NOMO-1 treated with dmso at 0.1 percent for 144 hours (cell line): ENCODE data around the gene PRODH2.
"Not testable (repeated sequence)": the region's sequence is repeated elsewhere in the genome, so short reads cannot be mapped to it uniquely, and the experiment has no call there.

ENCODE experiments used
- DNase-seq: peaks from one replicate; lab custom pipeline; 2025; ENCODE audit not compliant: unreplicated experiment; lab: John Stamatoyannopoulos, UW

Gene PRODH2

DNA sequence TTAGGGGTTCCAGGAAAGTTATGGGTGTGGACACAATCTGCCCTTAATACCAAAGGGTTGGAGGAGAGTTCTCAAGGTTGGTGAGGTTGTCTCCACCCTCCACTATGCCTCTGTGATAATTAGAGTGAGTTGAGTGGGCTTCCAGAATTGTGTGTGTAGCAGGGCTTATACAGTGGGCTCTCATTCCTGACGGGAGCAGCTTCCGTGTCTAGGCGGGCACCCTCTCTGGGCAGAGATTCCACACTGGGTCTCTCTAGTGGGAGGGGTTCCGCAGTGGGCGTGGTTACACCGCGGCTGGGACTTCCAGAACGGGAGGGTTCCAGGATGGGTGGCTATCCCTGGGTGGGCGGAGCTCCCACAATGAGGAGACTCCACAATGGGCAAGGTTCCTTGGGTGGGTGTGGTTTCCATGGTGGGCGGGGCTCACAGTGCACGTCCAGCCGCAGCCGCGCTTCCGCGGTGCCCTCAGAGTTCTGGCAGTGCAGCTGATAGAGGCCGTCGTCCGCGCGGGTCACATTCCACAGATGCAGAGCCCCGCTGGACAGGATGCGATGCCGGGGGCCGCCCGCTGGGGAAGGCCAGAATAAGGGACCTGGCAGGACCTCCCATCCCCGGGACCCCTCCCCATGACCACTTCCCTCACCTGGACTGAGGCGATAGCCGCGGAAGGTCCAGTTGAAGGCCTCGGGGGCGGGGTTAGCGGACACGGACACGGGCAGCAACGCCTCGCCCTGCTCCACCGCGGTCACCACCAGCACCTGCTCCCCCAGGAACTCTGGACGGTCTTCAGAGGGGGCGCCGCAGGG, 31.2 kb upstream of the PRODH2 start:
- no peak for DNase-seq

DNA sequence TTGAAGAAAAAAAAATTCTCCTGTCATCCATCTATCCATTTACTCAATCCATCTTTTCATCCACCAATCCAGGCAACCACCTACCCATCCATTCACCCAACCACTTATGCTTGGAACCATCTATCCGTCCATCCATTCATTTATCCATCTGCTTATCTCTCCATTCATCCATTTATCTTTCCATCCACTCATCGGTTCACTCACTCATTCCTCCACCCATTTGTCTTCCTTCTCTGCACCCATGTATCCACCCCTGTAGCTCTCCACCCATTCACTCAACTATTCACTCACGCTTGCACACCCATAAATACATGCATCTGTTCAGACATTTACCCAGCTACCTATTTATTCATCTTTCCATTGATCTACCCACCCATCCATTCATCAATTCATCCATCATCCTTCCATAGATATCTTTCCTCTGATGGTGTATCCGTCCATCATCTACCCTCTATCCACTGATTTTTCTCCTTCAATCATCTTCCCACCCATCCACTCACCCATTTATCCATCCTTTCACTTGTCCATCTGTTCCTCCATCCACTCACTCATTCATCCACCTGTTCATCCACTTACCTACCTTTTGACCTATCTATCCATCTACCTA, 30.1 kb upstream of the PRODH2 start:
- DNase-seq: no peak

DNA sequence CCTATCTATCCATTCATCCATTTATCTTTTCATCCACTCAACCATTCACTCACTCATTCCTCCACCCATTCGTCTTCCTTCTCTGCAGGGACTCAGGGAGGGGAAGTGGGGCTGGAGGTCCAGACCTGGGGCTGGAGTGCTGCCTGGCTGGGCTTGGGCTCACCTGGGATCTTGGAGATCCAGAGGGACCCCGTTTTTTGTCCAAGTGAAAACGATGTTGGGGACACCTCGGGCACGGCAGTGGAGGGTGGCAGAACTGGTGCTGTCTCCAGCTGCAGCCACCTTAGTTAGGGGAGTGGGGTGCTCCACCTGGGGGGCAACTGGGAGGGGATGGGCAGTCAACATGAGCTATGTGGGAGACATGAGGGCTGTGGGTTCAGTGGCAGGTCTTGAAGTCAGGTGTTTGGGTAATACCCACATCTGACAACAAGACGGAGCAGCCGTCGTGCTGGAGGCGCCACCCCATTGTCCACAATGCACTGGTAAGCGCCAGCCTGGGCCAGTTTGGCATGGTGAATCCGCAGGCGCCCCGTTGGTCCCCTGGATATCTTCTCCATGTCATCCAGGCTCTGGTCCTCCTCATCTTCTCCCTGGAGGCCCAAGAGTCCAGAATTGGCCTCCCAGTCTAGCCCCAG, 29.4 kb upstream of the PRODH2 start:
- DNase-seq: no peak

DNA sequence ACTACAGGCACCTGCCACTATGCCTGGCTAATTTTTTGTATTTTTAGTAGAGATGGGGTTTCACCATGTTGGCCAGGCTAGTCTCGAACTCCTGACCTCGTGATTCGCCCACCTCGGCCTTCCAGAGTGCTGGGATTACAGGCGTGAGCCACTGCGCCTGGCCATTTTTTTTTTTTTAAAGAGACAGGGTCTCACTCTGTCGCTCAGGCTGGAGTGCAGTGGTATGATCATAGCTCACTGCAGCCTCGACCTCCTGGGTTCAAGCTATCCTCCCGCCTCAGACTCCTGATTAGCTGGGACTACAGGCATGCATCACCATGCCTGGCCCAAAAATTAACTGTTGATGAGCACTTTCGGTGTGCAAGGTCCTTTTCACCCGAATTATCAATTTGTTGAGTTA, 23.5 kb upstream of the PRODH2 start:
- DNase-seq: not testable (repeated sequence)

DNA sequence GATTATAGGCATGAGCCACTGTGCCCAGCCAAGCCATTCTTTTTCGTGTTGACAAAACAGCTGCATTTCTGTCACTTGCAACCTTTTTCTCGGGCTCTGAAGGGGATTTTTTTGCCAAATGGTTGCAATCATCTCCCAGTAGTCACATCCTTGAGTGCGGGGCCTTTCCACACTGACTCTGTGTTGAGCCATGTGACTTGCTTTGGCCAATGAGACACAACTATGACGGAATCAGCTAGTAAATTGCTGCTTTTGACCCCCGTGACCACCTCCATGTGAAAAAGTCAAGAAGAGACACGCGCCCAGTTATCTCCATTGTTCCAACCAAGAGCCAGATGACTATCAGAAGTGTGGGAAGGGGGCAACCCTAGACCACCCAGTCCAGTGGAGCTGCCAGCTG, 21.3 kb upstream of the PRODH2 start:
- no peak for DNase-seq

DNA sequence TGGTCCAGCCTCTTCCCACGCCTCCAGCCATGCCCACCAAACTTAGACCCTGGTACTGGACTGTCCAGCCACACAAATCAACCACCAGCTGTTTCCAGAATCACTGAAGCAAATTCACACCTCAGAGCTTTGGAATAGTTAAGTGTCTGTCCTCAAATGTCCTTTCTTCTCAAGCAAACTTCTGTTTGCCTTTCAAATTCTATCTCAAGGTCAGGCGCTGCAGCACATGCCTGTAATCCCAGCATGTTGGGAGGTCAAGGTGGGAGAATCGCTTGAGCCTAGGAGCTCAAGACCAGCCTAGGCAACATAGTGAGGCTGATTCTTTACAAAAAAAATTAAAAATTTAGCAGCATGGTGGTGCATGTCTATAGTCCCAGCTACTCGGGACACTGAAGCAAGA, 19.4 kb upstream of the PRODH2 start:
- no peak for DNase-seq

DNA sequence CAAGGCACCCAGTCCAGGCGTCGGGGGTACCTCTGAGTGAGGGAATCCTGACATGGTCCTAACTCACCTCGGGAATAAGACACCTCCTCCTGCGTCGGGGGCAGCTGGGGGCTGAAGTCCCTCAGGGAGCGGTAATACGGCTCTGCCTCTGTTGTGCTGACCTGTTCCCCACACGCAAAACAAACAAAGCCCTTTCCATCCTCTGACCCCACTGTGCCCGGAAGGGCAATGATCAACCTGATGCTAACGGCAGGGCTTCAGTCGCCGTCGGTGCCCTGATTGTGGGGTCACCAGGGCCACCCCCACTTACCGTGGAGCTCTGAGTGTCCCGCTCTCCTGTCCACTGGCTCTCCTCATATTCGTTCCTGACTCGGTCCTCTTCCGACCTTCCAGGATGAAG, 18.3 kb upstream of the PRODH2 start:
- DNase-seq: no peak

DNA sequence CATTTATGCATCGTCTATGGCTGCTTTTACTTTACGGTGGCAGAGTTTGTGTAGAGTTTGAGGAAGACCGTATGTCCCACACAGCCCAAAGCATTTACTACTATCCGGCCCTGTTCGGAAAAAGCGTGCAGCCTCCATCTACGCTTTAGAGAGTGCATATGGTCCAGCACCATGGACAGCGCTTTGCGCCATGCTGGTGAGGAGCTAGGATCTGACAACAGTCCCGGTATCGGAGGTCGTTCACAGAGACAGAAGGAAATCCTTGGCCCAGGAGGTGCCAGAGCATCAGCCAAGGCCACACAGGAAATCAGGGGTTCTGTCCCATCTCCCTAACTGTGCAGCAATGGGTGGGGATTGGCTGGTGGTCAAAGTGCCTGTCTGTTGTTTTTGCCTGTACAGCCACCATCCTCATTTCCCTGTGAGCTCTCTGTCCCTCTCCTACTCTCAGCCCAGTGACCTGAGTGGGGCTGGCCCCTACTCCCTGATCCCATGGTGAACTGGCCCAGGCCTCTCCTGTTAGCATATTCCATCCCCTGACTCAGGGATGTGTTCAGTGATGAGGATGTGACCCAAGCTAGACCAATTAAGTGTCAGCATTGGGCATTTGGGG, 16.2 kb upstream of the PRODH2 start:
- DNase-seq: no peak

DNA sequence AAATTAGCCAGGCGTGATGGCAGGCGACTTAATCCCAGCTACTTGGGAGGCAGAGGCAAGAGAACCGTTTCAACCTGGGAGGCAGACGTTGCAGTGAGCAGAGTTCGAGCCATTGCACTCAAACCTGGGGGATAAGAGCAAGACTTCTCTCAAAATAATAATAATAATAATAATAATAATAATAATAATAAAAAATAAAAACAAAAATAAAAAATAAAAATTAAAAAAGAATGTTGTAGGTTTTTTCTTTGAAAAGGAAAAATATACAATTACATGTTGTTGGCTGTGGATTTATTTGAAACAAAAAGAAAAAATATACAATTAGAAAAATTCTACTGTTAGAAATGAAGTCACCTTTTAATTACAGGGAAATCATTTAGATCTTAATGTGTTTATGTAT, 11.5 kb upstream of the PRODH2 start:
- DNase-seq: no peak

DNA sequence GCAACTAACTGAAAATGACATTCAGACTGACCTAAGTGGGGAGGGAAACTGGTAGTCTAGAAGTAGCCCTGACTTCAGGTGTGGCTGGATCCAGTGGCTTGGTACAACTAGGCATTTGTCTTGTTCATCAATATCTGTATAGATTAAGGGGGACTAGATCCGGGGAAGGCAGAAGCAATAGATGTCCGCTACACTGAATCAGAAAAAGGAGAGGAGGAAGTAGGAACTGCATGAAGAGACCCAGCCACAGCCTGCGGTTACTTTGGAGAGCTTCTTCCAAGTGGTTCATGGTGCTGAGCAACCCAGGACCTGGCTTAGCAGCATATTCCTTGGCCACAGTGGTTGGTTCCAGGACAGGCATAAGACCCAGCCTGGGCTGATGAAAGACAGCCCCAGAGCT, 9.9 kb upstream of the PRODH2 start:
- peak; percentile 78 for DNase-seq

DNA sequence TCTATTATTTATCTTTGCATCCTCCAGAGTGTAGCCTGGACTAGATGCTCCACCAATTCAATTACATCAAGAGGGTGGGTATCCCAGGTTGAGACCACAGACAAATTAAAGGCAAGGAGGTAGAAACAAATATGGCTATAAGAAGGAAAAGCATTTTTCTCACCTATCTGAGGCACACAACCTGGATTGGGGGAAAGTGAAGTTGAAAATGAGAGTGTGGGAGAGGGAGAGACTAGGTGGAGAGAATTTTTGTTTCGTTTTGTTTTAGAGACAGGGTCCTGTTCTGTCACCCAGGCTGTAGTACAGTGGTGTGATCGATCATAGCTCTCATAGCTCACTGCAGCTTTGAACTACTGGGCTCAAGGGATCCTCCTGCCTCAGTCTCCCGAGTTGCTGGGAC, 5.8 kb upstream of the PRODH2 start:
- no peak for DNase-seq

DNA sequence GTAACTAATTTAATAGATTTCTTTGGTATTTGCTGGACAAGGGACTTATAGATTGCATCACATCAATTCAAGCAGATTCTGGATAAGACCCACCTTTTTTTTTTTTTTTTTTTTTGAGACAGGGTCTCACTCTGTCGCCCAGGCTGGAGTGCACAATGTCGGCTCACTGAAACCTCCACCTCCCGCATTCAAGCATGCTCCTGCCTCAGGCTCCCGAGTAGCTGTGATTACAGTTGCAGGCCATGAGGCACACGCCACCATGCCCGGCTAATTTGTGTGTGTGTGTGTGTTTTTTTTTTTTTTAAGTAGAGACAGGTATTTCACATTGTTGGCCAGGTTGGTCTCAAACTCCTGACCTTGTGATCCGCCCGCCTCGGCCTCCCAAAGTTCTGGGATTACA, 4.2 kb upstream of the PRODH2 start:
- DNase-seq: no peak

DNA sequence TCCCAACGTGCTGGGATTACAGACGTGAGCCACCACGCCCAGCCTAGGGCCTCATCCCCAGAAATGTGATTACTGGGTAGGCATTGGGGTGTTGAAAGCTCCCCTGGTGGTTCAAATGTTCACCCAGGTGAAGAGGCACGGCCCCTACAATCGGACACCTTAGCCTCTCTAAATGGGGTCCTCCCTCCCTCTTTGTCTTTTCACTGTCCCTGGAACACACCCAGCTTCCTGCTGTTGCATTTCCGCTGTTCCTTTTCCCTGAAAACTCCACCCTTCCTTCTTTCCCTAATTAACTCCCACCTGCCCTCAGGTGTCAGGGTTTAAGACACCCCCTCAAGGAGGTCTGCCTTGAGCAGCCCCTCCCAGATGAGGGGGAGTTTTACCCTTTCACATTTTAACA, 3.6 kb upstream of the PRODH2 start:
- no peak for DNase-seq

DNA sequence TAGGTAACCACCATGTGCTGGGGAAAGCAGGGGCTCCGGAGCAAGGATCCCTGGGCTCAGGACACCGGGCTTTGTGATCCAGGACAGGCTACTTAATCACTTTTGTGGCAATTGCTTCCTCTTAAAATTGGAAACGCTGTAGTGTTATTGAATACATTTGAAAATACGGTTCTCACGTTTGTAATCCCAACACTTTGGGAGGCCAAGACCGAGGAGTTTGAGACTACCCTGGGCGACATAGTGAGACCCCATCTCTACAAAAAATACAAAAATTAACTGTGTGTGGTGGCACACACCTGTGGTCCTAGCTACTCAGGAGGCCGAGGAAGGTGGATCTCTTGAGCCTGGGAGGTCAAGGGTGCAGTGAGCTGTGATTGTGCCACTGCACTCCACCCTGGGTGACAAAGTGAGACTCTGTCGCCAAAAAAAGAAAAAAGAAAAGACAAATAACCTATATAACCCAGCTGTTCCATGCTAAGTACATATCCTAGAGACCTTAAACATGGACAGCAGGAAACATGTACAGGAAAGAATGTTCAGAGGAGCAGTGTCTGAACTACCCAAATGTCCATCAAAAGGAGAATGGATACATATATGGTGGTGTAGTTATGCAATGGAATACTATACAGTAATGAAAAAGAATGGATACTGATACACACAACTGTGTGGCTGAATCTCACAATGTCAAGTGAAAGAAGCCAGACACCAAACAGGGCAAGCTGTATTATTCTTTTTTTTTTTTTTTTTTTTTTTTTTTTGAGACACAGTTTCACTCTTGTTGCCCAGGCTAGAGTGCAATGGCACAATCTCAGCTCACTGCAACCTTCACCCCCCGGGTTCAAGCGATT, 622 bp upstream of the PRODH2 start:
- no peak for DNase-seq

DNA sequence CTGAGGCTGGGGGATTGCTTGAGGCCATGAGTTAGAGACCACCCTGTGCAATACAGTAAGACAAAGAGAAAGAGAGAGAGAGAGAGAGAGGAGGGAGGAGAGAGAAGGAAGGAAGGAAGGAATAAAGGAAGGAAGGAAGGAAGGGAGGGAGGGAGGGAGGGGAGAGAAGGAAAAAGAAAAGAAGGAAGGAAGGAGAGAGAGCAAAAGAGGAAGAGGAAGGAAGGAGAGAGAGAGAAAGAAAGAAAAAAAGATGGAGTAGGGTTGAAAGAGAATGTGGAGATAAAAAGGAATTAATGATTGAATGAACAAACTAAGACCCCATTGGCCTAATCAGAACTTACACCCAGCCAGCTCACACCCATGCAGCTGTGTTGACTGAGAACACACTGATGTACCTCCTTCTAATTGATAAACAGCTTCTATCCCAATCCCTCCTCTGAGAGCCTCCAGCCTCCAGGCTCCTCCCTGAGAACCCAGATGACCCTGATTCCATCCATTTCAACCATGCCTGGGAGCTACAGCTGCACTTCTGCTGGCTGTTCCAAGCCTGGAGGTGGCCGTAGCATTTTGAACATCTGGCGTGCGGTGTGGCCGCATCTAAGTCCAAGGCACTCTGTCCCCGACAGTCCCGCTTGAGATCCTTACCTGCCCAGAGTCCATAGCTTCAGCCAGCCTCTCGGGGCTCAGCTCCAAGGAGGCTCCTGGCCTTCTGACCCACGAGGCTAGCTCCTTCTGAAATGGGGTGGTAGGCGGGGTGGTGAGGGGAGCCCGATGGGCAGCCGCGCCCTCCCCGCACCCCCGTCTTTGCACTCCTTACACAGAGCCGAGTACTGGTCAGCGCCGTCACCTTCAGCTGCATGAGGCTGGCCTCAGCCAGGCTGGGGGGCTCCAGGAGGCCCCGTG, 1.1 kb downstream of the PRODH2 start:
- DNase-seq: no peak

DNA sequence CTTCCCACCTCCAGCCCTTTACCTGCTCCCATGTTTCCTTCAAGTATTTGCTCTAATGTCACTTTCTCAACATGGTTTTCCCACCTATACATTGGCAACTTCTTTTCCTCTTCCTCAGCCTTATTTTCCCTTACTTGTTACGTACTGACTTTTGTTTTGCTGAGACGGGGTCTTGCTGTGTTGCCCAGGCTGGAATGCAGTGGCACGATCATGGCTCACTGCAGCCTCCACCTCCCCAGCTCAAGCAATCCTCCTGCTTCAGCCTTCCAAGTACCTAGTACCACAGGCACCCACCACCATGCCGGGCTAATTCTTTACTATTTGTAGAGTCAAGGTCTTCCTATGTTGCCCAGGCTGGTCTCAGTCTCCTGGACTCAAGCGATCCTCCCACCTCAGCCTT, 5.0 kb downstream of the PRODH2 start:
- DNase-seq: no peak

DNA sequence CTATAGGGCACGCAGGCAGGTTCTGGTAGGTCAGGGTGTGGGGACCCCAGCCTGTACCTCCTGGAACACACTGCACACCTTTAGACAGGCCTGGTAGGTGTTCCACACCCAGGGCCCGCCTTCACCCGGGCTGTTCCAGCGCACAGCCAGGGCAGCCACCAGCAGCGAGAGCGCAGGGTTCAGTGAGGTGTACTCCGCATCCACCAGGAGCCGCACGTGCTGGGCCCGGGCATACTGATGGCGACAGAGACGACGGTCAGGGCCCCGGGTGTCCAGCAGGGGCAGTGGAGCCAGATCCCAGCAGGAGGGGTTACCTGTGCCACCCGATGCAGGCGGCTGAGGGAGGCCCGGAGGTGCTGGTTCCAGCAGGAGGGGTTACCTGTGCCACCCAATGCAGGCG, 6.0 kb downstream of the PRODH2 start:
- DNase-seq: no peak

DNA sequence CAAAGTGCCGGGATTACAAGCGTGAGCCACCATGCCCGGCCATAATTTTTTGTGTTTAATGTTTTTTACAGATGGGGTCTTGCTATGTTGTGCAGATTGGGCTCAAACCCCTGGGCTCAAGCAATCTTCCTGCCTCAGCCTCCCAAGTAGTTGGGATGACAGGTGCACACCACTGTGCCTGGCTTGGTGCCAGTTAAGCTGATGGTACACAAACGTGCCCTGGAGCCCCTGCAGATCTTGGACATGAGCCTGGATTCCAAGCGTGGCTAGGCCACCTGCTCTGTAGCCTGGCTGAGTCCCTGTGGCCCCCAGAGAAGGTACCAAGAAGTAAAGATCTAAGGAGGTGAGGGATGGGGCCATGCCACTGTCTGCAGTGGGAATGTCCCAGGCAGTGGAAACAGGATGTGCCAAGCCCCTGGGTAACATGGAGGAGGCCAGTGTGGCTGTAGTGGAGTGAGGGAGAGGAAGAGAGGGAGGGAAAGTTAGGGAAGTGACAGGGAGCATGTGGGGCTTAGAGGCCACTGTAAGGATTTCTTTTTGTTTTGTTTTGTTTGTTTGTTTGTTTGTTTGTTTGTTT, 7.0 kb downstream of the PRODH2 start:
- no peak for DNase-seq

DNA sequence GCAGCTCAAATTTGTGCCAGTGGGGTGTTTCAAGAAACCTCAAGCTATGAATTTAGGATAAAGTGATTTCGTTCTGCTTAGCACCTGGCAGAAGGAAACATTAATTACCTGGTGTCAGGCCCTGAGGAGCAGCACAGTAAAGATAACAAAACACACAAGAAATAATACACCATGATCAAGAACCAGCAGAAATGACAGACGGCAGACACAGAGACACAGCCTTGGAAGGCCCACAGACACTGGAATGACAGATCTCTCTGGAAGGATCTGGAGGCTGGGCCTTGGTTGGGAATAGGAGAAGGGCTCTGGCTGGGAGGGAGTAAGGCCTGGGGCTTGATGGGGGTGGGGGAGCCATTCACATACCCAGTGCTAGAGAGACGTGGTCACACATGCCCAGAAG, 10.8 kb downstream of the PRODH2 start:
- DNase-seq: no peak

DNA sequence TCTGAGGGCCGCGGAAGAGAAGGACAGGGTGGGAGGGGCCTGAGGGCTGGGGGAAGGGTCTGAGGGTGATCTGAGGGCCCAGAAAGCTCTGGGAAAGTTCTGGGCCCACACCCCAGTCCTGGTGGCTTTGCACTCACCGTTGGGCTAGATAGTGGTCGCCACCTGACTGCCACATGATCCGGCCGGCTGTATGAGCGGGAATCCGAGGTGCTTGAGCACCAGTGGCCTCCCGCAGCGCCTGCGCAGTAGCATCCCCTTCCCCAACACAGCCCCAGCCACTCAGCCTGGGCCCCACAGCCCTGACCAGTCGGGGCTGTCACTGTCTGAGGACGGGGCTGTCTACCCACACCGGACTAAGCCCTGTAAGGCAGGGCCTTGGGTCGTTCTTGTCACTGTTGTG, 15.0 kb downstream of the PRODH2 start:
- no peak for DNase-seq
